K562 (cell line): ENCODE data around the gene CACNA2D2. TPM values are rescaled to one million over a fixed set of nuclear protein-coding genes. Genes with fewer than 3 reads are reported as not detected.

Experiments used
- ASH1L ChIP-seq: fragments of 450-650 bp; IDR thresholded peaks from 2 replicates; pipeline ENCODE4 v1.6.1; 2018; ENCODE audit warnings: borderline replicate concordance, mild to moderate bottlenecking, low read depth; ENCODE audit not compliant: partially characterized antibody
- BCL6 ChIP-seq: fragments of 250-450 bp; sonication (Bioruptor Pico); IDR thresholded peaks from 2 replicates; pipeline ENCODE4 v1.4.0; 2020
- CBX1 ChIP-seq: sonication (generic); IDR thresholded peaks from 2 replicates; pipeline ENCODE4 v1.6.1; 2016; ENCODE audit warnings: antibody characterized with exemption, low read depth, mild to moderate bottlenecking
- CREB5 ChIP-seq: fragments of 250-450 bp; sonication (Bioruptor Pico); IDR thresholded peaks from 2 replicates; pipeline ENCODE4 v1.5.0; 2020; ENCODE audit warnings: mild to moderate bottlenecking
- CUX1 ChIP-seq: fragments of 200-800 bp; sonication (Bioruptor generic); IDR thresholded peaks from 2 replicates; pipeline ENCODE4 v1.6.1; 2016; ENCODE audit warnings: missing genetic modification characterization, missing compliant biosample characterization
- EP400 ChIP-seq: fragments of 450-650 bp; IDR thresholded peaks from 2 replicates; pipeline ENCODE4 v1.6.1; 2017; ENCODE audit warnings: antibody characterized with exemption, mild to moderate bottlenecking, moderate library complexity
- FOSL1 ChIP-seq: fragments of 200-800 bp; sonication (Bioruptor generic); conservative IDR thresholded peaks from 2 replicates; pipeline ENCODE4 v1.6.1; 2016; ENCODE audit warnings: missing genetic modification characterization, missing compliant biosample characterization
- GABPA ChIP-seq: fragments of 200-800 bp; sonication (Bioruptor generic); conservative IDR thresholded peaks from 2 replicates; pipeline ENCODE4 v1.6.1; 2016; ENCODE audit warnings: low read depth, missing genetic modification characterization, missing compliant biosample characterization
- GABPB2 ChIP-seq: fragments of 250-450 bp; sonication (Bioruptor Pico); conservative IDR thresholded peaks from 2 replicates; pipeline ENCODE4 v1.5.1; 2021; ENCODE audit warnings: mild to moderate bottlenecking
- IFI16 ChIP-seq: fragments of 250-450 bp; sonication (Bioruptor Pico); IDR thresholded peaks from 2 replicates; pipeline ENCODE4 v2.1.2; 2022; ENCODE audit warnings: mild to moderate bottlenecking, inconsistent platforms
- IRF2 ChIP-seq: sonication (generic); formaldehyde crosslinking; IDR thresholded peaks from 2 replicates; pipeline ENCODE4 v1.8.1; 2022; ENCODE audit warnings: mild to moderate bottlenecking, missing genetic modification reagents
- KDM5B ChIP-seq: fragments of 200-600 bp; sonication (generic); IDR thresholded peaks from 2 replicates; pipeline ENCODE4 v1.6.1; 2012; ENCODE audit warnings: low read depth, mild to moderate bottlenecking, moderate library complexity, low read length, control low read depth, inconsistent platforms; ENCODE audit not compliant: insufficient replicate concordance
- PATZ1 ChIP-seq: fragments of 250-450 bp; sonication (Bioruptor Pico); IDR thresholded peaks from 2 replicates; pipeline ENCODE4 v1.5.0; 2020; ENCODE audit warnings: mild to moderate bottlenecking, borderline replicate concordance
- PCBP1 ChIP-seq: fragments of 200-400 bp; formaldehyde crosslinking; IDR thresholded peaks from 2 replicates; pipeline ENCODE4 v1.6.1; 2018; ENCODE audit warnings: mild to moderate bottlenecking, low read depth, low read length; ENCODE audit not compliant: poor library complexity, severe bottlenecking
- POLR2G ChIP-seq: fragments of 200-400 bp; formaldehyde crosslinking; IDR thresholded peaks from 2 replicates; pipeline ENCODE4 v1.6.1; 2017; ENCODE audit warnings: low read depth, mild to moderate bottlenecking, antibody characterized with exemption, low read length, moderate library complexity
- SRSF3 ChIP-seq: fragments of 200-400 bp; formaldehyde crosslinking; IDR thresholded peaks from 2 replicates; pipeline ENCODE4 v1.6.1; 2016; ENCODE audit warnings: mild to moderate bottlenecking, low read length, moderate library complexity; ENCODE audit not compliant: insufficient read depth
- ZBTB1 ChIP-seq: sonication (generic); formaldehyde crosslinking; IDR thresholded peaks from 2 replicates; pipeline ENCODE4 v1.8.1; 2023; ENCODE audit warnings: missing genetic modification reagents, low read depth, mild to moderate bottlenecking, borderline replicate concordance
- ZNF146 ChIP-seq: IDR thresholded peaks from one replicate; pipeline ENCODE4 v1.6.1; 2018; ENCODE audit warnings: missing compliant biosample characterization; ENCODE audit not compliant: unreplicated experiment
- polyA plus RNA-seq, 8 experiments: library from polyadenylated mRNA; depleted of rRNA in 4 of 8; stranded (reverse) in 5 of 8; unstranded in 3 of 8; fragments of >200 nt; fragmentation: Nextera tagmentation in 2 of 8; fragmentation: Illumina TruSeq in 1 of 8; extraction: Ambion mirVana in 2 of 8; extraction: Trizol in 1 of 8; gene quantifications; 2 replicates each; pipeline versions ENCODE4 v1.2.1 to v1.2.3, GENCODE V29; 2011 to 2014; ENCODE audit warnings: inconsistent platforms in 1 of 8, missing spikeins in 1 of 8
- total RNA-seq, 7 experiments: library from RNA; depleted of rRNA in 6 of 7; stranded (reverse); fragments of >200 nt in 6 of 7; fragmentation: Illumina TruSeq in 2 of 7; extraction: Trizol in 2 of 7; gene quantifications; 2 replicates each; pipeline versions ENCODE4 v1.2.1 to v1.2.3, GENCODE V29; 2011 to 2021; ENCODE audit warnings: low replicate concordance in 1 of 7

CACNA2D2 gene
- total and polyA plus RNA-seq, 9 of the 15 experiments (the other 6 are each of a cell fraction or from before 2014, with no cell fraction given): 0.11 to 0.58 (median 0.36) TPM; not detected in 2

- TF ChIP-seq CUX1 (CRISPR knock-in tag): no peak
- TF ChIP-seq CBX1: 0 out of 2 replicates have a peak, but pooled peaks have one; percentile 27
- TF ChIP-seq CREB5 (CRISPR knock-in tag): no peak
- TF ChIP-seq EP400: peak; percentile 42; the same call in 1 of the 2 replicates
- no peak for TF ChIP-seq GABPB2
- no peak for TF ChIP-seq IFI16 (CRISPR knock-in tag)
- TF ChIP-seq ZNF146 (CRISPR knock-in tag): no peak
- peak; percentile 69 for TF ChIP-seq GABPA (tag)
- TF ChIP-seq FOSL1 (tag): no peak
- TF ChIP-seq ZBTB1: peak; percentile 23; the same call in 1 of the 2 replicates
- TF ChIP-seq PATZ1: no peak
- TF ChIP-seq SRSF3: no peak
- peak; percentile 88 for TF ChIP-seq POLR2G
- TF ChIP-seq IRF2 (CRISPR knock-in tag): no peak
- TF ChIP-seq ASH1L: no peak
- TF ChIP-seq PCBP1: no peak
- TF ChIP-seq BCL6 (CRISPR knock-in tag): no peak
- peak; percentile 59 for TF ChIP-seq KDM5B
Measured at GRCh38 chr3:50340448-50341329, 162.7 kb downstream of the CACNA2D2 start, which contains the start of gene RASSF1 (continued).
